CD4-positive, alpha-beta T cell treated with Interleukin-1 beta for 1 hour (primary cell): ENCODE data around the gene DHDDS.

Experiments used
- DNase-seq, 2 donors: peaks; one replicate each; pipeline ENCODE4 v3.0.0-alpha.2; 2020 to 2022

DHDDS gene

GRCh38 chr1:26419494-26419893, 12.6 kb upstream of the DHDDS start:
- DNase-seq = no peak

- DNase-seq = no peak
These were observed 2.4 kb upstream of the DHDDS start for GRCh38 chr1:26429721-26430120.

GRCh38 chr1:26432793-26433192, 672 bp downstream of the DHDDS start:
- no peak for DNase-seq

GRCh38 chr1:26434161-26434752, 2.1 kb downstream of the DHDDS start:
- no peak for DNase-seq

GRCh38 chr1:26438041-26438440, 5.9 kb downstream of the DHDDS start:
- DNase-seq = no peak

- no peak for DNase-seq
These were observed 8.1 kb downstream of the DHDDS start for GRCh38 chr1:26440259-26440658.

GRCh38 chr1:26449868-26450267, 17.7 kb downstream of the DHDDS start:
- DNase-seq = no peak

GRCh38 chr1:26450908-26451307, 18.8 kb downstream of the DHDDS start:
- no peak for DNase-seq

GRCh38 chr1:26452459-26453183, 20.5 kb downstream of the DHDDS start:
- DNase-seq = no peak

GRCh38 chr1:26459148-26459547, 27.0 kb downstream of the DHDDS start:
- DNase-seq = no peak

- no peak for DNase-seq
These were observed 27.5 kb downstream of the DHDDS start for GRCh38 chr1:26459573-26460031.

- DNase-seq = no peak
These were observed 36.8 kb downstream of the DHDDS start for GRCh38 chr1:26468911-26469310.

- no peak for DNase-seq
These were observed 37.4 kb downstream of the DHDDS start for GRCh38 chr1:26469558-26469957.

GRCh38 chr1:26470878-26471497, 38.9 kb downstream of the DHDDS start:
- DNase-seq = no peak

GRCh38 chr1:26471498-26472319, 39.6 kb downstream of the DHDDS start:
- peak; percentile 10 to 37 for DNase-seq

- peak; percentile 90 for DNase-seq
These were observed 40.3 kb downstream of the DHDDS start, which contains the start of gene HMGN2 for GRCh38 chr1:26472320-26472900. HMGN2 (plus strand) TSS chr1:26472440; CDS start chr1:26472613, 173 bp downstream.

GRCh38 chr1:26472901-26473845, 41.1 kb downstream of the DHDDS start:
- DNase-seq = peak; percentile 96

- no peak for DNase-seq
These were observed 42.7 kb downstream of the DHDDS start for GRCh38 chr1:26474818-26475217.

GRCh38 chr1:26475989-26476388, 43.9 kb downstream of the DHDDS start:
- DNase-seq = no peak

GRCh38 chr1:26476958-26477357, 44.8 kb downstream of the DHDDS start:
- DNase-seq = no peak

- DNase-seq = no peak
These were observed 45.5 kb downstream of the DHDDS start for GRCh38 chr1:26477446-26478152.
